HFF-Myc (cell line): Measurements from ENCODE around the gene ZBTB45.

Experiments
- DNase-seq: peaks from one replicate; pipeline ENCODE4 v3.0.0-alpha.2; 2011; ENCODE audit warnings: low read depth; ENCODE audit errors: extremely low read depth
- H3K4me3 ChIP-seq: replicated peaks from 2 replicates; pipeline ENCODE4 v1.5.1; 2011; ENCODE audit warnings: low read depth, mild to moderate bottlenecking, control low read depth, low read length
- TF ChIP-seq, protein P1 (sequence below): IDR thresholded peaks from 2 replicates; pipeline ENCODE4 v1.5.1; 2012; ENCODE audit warnings: mild to moderate bottlenecking, low read depth, low read length, control low read depth; ENCODE audit errors: missing control alignments

ZBTB45 gene

GRCh38 chr19:58548859-58549663 is 29.5 kb upstream of the ZBTB45 start:
- no peak overlapping the region for H3K4me3 ChIP-seq
- TF ChIP-seq, protein P1, sequence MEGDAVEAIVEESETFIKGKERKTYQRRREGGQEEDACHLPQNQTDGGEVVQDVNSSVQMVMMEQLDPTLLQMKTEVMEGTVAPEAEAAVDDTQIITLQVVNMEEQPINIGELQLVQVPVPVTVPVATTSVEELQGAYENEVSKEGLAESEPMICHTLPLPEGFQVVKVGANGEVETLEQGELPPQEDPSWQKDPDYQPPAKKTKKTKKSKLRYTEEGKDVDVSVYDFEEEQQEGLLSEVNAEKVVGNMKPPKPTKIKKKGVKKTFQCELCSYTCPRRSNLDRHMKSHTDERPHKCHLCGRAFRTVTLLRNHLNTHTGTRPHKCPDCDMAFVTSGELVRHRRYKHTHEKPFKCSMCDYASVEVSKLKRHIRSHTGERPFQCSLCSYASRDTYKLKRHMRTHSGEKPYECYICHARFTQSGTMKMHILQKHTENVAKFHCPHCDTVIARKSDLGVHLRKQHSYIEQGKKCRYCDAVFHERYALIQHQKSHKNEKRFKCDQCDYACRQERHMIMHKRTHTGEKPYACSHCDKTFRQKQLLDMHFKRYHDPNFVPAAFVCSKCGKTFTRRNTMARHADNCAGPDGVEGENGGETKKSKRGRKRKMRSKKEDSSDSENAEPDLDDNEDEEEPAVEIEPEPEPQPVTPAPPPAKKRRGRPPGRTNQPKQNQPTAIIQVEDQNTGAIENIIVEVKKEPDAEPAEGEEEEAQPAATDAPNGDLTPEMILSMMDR = no peak
- no peak for DNase-seq

DNA sequence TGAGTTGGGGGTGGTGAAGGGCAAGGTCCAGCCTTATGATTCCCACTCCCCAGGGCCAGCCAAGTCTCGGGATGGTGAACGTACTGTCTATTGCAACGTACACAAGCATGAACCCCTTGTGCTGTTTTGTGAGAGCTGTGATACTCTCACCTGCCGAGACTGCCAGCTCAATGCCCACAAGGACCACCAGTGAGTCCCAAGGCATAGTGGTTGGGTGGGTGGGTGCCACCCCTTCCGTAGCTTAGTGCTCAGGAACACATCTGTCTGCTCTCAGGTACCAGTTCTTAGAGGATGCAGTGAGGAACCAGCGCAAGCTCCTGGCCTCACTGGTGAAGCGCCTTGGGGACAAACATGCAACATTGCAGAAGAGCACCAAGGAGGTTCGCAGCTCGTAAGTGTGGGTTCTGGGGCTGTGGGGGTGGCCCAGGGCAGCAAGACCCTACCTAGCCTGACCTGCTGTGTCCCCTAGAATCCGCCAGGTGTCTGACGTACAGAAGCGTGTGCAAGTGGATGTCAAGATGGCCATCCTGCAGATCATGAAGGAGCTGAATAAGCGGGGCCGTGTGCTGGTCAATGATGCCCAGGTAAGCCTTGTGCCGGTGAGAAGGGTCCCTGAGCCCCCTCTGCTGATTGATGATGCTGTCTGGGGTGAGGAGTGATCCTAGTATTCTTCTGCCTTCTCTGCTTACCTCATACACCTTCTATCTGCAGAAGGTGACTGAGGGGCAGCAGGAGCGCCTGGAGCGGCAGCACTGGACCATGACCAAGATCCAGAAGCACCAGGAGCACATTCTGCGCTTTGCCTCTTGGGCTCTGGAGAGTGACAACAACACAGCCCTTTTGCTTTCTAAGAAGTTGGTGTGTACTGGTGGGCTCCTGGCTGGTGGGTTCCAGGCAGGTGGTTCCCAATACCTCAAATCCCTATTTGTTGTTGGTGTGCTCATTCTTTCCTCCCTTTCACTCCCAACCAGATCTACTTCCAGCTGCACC is 28.0 kb upstream of the ZBTB45 start:
- DNase-seq = no peak
- H3K4me3 ChIP-seq = peak overlapping the region; percentile 98
- TF ChIP-seq, protein P1 = no peak

DNA sequence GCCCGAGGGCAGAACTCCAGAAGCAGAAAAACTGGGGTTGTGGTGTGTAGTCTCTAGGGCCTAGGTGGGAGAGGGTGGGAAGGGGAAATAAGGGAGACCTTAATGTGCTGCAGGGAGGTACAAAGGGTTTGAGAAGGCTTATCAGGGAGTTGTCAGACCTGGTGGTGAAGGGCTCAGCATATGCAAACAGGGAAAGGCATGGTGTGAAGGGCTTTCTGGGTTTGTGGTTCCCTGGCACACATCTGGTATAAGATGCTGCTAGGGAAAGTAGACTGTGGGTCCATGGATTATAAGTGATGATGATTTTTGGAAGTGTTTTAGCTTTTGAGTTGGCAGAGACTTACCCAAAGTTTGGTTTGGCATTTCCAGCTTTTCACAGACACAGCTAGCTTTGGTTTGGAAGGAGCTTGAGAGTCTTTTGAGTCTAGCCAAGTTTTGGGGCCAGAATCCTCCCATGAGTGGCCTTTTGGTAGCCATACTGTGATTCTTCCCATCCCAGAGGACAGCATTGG is 26.5 kb upstream of the ZBTB45 start:
- H3K4me3 ChIP-seq = peak overlapping the region; percentile 98
- TF ChIP-seq, protein P1 = no peak
- no peak for DNase-seq

DNA sequence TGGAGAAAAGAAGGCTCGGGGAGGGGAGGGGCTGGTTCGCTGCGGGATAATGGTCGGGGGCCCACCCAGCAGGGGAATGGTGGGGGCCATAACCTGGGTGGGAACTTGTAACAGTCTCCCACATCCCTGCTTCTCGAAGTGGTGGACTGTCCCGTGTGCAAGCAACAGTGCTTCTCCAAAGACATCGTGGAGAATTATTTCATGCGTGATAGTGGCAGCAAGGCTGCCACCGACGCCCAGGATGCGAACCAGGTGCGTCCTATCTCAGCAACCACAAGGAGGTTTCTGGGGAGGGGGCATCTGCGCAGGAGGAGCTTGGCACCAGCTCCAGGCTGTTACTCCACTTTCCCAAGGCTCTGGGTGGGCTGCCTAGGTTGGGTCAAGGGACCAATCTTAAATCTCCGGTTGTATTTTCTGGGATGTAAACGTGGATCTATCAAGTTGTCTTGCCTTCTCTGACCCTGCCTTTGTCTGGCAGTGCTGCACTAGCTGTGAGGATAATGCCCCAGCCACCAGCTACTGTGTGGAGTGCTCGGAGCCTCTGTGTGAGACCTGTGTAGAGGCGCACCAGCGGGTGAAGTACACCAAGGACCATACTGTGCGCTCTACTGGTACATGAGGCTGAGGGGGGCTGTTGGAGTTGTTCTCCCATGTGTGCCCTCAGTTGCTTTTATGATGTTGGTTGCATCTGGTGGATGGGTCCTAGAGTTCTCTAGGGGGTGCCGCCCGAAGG is 25.8 kb upstream of the ZBTB45 start:
- H3K4me3 ChIP-seq = peak overlapping the region; percentile 98
- TF ChIP-seq, protein P1 = no peak
- no peak for DNase-seq

GRCh38 chr19:58544591-58545285 is 25.1 kb upstream of the ZBTB45 start:
- H3K4me3 ChIP-seq = peak overlapping the region; percentile 98
- TF ChIP-seq, protein P1 = no peak
- DNase-seq = no peak
